Measurements from ENCODE around the gene GPALPP1.

DNA sequence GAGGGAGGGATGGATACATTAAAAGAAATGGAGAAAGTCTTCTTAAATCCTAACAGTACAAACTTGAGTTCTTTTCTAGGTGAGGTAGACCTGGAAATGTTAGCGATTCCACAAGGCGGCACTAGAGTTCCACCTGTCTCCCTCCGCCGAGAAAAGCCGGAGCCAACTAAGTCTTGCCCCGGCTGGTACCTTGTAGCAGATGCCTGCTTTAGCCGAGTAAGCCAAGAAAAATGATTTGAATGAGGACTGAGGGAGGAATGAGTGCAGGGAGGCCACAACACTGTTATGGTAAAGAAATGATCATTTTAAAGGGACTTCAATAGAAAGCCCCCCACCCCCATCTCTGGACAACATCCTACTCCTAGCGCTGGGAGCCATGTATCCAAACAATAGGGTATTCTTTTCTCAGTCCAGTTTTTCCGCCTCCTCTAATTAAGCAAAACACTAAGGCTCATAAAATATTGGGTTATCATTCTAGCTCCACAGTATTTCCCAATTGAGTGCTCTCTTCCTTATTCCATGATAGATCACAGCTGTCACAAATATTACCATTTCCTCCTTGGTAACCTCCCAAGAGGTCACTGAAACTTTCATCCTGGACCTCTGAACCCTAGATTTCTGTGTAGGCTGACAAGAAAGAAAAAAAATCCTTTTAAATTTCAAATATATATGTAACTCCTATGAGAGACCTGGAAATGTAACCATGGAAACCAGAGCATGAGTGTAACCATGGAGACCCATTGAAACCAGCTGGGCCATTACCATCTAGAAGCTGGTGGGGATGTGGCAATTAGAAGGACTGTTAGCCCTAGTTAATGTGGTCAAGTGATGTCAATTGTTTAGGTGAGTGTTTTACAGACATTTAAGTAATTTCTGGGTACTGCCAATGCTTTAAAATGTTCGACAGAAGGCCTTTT, 58.3 kb downstream of the GPALPP1 start:
- TF ChIP-seq, protein P1, sequence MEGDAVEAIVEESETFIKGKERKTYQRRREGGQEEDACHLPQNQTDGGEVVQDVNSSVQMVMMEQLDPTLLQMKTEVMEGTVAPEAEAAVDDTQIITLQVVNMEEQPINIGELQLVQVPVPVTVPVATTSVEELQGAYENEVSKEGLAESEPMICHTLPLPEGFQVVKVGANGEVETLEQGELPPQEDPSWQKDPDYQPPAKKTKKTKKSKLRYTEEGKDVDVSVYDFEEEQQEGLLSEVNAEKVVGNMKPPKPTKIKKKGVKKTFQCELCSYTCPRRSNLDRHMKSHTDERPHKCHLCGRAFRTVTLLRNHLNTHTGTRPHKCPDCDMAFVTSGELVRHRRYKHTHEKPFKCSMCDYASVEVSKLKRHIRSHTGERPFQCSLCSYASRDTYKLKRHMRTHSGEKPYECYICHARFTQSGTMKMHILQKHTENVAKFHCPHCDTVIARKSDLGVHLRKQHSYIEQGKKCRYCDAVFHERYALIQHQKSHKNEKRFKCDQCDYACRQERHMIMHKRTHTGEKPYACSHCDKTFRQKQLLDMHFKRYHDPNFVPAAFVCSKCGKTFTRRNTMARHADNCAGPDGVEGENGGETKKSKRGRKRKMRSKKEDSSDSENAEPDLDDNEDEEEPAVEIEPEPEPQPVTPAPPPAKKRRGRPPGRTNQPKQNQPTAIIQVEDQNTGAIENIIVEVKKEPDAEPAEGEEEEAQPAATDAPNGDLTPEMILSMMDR (IDR thresholded peaks at IDR 0.05) = peak; percentile 96
- no peak for TF ChIP-seq ZFX (IDR thresholded peaks at IDR 0.05; ENCODE audit: borderline replicate concordance)

All from 22Rv1 (cell line).